Activated CD8-positive, alpha-beta T cell treated with anti-CD3 and anti-CD28 coated beads, Interleukin-2, amount 10 ng/mL, durations not matched to agents 7 days and 5 days (primary cell): ENCODE data around the gene PPP1R3G. TPM values are rescaled to one million over a fixed set of nuclear protein-coding genes. Genes with fewer than 3 reads are reported as not detected.

Experiments
- ATAC-seq: fragments of 150-1000 bp; cut with Tn5 transposase; one replicate; pipeline ENCODE4 v1.10.0; 2021; ENCODE audit warnings: moderate library complexity
- CTCF ChIA-PET: fragments of 350-600 bp; sonication (Branson Sonifier 250); formaldehyde crosslinking; loops from one replicate; lab custom pipeline; 2021; ENCODE audit warnings: antibody characterized with exemption; lab: Charles Lee
- POLR2A ChIA-PET: fragments of 350-600 bp; sonication (Branson Sonifier 250); formaldehyde crosslinking; loops from one replicate; lab custom pipeline; 2021; ENCODE audit warnings: antibody characterized with exemption; lab: Charles Lee
- DNase-seq: peaks from one replicate; pipeline ENCODE4 v3.0.0-alpha.2; 2020
- H3K27ac Mint-ChIP-seq: one replicate; pipeline ENCODE4 v1.8.0; 2021; ENCODE audit warnings: mild to moderate bottlenecking, mixed read lengths
- H3K27me3 Mint-ChIP-seq: one replicate; pipeline ENCODE4 v1.8.0; 2021; ENCODE audit warnings: low read depth, mixed read lengths
- H3K36me3 Mint-ChIP-seq: one replicate; pipeline ENCODE4 v1.8.0; 2021; ENCODE audit warnings: low read depth, mixed read lengths
- H3K4me1 Mint-ChIP-seq: one replicate; pipeline ENCODE4 v1.8.0; 2021; ENCODE audit warnings: low read depth, mixed read lengths
- H3K4me3 Mint-ChIP-seq: one replicate; pipeline ENCODE4 v1.8.0; 2021; ENCODE audit warnings: mild to moderate bottlenecking, mixed read lengths
- H3K9me3 Mint-ChIP-seq: one replicate; pipeline ENCODE4 v1.8.0; 2022; ENCODE audit warnings: mixed read lengths; ENCODE audit not compliant: insufficient read depth
- total RNA-seq, 2 experiments: library from RNA; stranded (reverse); gene quantifications; one replicate each; pipeline ENCODE4 v1.2.3, GENCODE V29; 2021

The PPP1R3G gene
- total RNA-seq, 2 experiments from 2014 or later, result 0.05 to 0.11 TPM

- H3K9me3 Mint-ChIP-seq, result no peaks in the 10 kb centered on the region
These were observed 15.7 kb downstream of the PPP1R3G start for GRCh38 chr6:5100806-5101205.

GRCh38 chr6:5102267-5102970 lies 17.3 kb downstream of the PPP1R3G start:
- Mint-ChIP-seq H3K27me3 (no peaks in the 10 kb centered on the region), H3K4me3 (no peak overlapping the region), H3K27ac (no peak overlapping the region), H3K4me1 (no peaks in the 10 kb centered on the region), H3K36me3 (no peaks in the 10 kb centered on the region), H3K9me3 (no peaks in the 10 kb centered on the region)
- ChIA-PET CTCF (interaction anchor here (1.0 kb wide), 1 partner anchor 23 kb away, joined by 3 read pairs; no protein-coding TSS in a partner anchor), POLR2A (no interaction called here)
- no peak for DNase-seq
- no peak for ATAC-seq

More at GRCh38 chr6:5100806-5101205, 15.7 kb downstream of the PPP1R3G start:
- no peaks in the 10 kb centered on the region for H3K4me1 Mint-ChIP-seq
- POLR2A ChIA-PET, result no interaction called here
- H3K27me3 Mint-ChIP-seq, result no peaks in the 10 kb centered on the region
- H3K27ac Mint-ChIP-seq, result no peak overlapping the region
- CTCF ChIA-PET, result no interaction called here
- ATAC-seq (no peak), DNase-seq (no peak)
- no peak overlapping the region for H3K4me3 Mint-ChIP-seq
- H3K36me3 Mint-ChIP-seq, result no peaks in the 10 kb centered on the region

GRCh38 chr6:5103250-5103649 lies 18.1 kb downstream of the PPP1R3G start:
- H3K27me3 Mint-ChIP-seq, result no peaks in the 10 kb centered on the region
- ATAC-seq, result no peak
- no peaks in the 10 kb centered on the region for H3K9me3 Mint-ChIP-seq
- H3K27ac Mint-ChIP-seq, result no peak overlapping the region
- DNase-seq, result no peak
- no peak overlapping the region for H3K4me3 Mint-ChIP-seq
- POLR2A ChIA-PET, result no interaction called here
- no peaks in the 10 kb centered on the region for H3K4me1 Mint-ChIP-seq
- CTCF ChIA-PET, result no interaction called here
- no peaks in the 10 kb centered on the region for H3K36me3 Mint-ChIP-seq

DNA sequence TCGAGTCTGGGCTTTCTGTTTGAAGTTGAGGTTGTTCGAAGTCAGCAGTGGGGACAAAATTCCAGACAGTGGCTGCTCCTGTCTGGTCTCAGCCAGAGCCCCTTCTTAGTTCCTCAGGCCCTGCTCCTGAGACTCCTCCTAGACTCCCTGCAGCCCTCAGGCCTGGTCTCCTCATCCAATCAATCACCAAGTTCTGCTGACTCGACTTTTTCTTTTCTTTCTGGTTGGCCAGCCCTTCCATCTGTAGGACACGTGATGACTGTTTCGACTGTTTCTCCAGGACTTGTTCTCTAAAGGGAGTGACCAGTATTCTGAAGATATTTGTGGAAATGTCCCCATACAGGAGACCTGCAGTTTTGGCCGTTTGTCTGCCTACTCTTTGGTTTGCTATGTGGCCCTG lies 19.5 kb downstream of the PPP1R3G start:
- DNase-seq, result no peak
- Mint-ChIP-seq H3K27ac (no peak overlapping the region), H3K36me3 (no peaks in the 10 kb centered on the region), H3K27me3 (no peaks in the 10 kb centered on the region), H3K9me3 (no peaks in the 10 kb centered on the region), H3K4me3 (no peak overlapping the region), H3K4me1 (no peaks in the 10 kb centered on the region)
- ATAC-seq, result no peak
- CTCF ChIA-PET, result no interaction called here
- POLR2A ChIA-PET, result no interaction called here

DNA sequence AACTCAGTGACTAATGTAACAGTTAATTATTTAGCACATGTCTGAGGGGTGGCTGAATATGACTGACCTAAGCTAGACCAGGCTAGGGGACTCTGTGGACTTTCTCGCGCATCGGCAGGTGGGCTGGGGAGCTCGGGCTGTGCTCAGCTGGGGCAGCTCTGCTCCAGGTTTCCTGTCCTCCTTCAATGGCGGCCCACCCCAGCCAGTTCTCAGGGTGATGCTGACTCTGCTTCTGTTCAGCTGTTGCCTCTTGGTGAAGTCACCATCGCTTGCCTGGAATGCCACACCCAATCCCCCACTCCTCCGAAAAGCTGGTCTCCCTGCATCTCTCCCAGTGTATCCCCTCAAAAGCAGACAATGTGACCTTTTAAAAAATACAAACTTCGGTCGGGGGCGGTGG lies 20.0 kb downstream of the PPP1R3G start:
- no peaks in the 10 kb centered on the region for H3K9me3 Mint-ChIP-seq
- CTCF ChIA-PET, result no interaction called here
- no peaks in the 10 kb centered on the region for H3K36me3 Mint-ChIP-seq
- no peak overlapping the region for H3K4me3 Mint-ChIP-seq
- no peak overlapping the region for H3K27ac Mint-ChIP-seq
- no peaks in the 10 kb centered on the region for H3K27me3 Mint-ChIP-seq
- POLR2A ChIA-PET, result no interaction called here
- DNase-seq, result no peak
- ATAC-seq, result no peak
- H3K4me1 Mint-ChIP-seq, result no peaks in the 10 kb centered on the region

- Mint-ChIP-seq H3K4me1 (no peaks in the 10 kb centered on the region), H3K27me3 (no peaks in the 10 kb centered on the region), H3K36me3 (no peaks in the 10 kb centered on the region), H3K4me3 (no peak overlapping the region), H3K9me3 (no peaks in the 10 kb centered on the region), H3K27ac (no peak overlapping the region)
- ChIA-PET CTCF (no interaction called here), POLR2A (no interaction called here)
- DNase-seq (no peak), ATAC-seq (no peak)
These were observed 22.2 kb downstream of the PPP1R3G start for GRCh38 chr6:5107341-5107740.

DNA sequence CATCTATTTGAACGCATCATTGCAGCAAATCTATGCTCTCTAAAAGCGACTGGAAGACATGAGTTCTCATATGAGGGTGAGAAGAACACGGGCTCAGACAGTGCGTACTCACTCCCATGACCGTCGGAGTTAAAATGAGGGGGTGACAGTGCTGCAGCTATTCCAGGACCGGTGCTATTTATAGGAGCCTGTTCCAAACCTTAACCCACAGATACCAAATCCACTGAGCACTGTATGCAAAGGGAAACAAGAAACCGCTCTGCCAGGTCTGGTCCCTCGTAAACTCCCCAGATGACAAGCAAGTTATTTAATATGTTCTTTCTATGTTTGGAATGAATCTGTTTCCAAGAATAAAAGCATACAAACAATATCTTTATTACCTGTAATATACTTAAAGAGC lies 22.9 kb downstream of the PPP1R3G start:
- ATAC-seq (no peak), DNase-seq (no peak)
- Mint-ChIP-seq H3K4me3 (no peak overlapping the region), H3K9me3 (no peaks in the 10 kb centered on the region), H3K4me1 (no peaks in the 10 kb centered on the region), H3K36me3 (no peaks in the 10 kb centered on the region), H3K27me3 (no peaks in the 10 kb centered on the region), H3K27ac (no peak overlapping the region)
- ChIA-PET CTCF (no interaction called here), POLR2A (no interaction called here)

- ATAC-seq, result no peak
- no peaks in the 10 kb centered on the region for H3K36me3 Mint-ChIP-seq
- CTCF ChIA-PET, result no interaction called here
- no peaks in the 10 kb centered on the region for H3K27me3 Mint-ChIP-seq
- H3K4me3 Mint-ChIP-seq, result no peak overlapping the region
- no peaks in the 10 kb centered on the region for H3K9me3 Mint-ChIP-seq
- no peak for DNase-seq
- H3K27ac Mint-ChIP-seq, result no peak overlapping the region
- POLR2A ChIA-PET, result no interaction called here
- H3K4me1 Mint-ChIP-seq, result no peaks in the 10 kb centered on the region
These were observed 23.5 kb downstream of the PPP1R3G start for GRCh38 chr6:5108536-5109150.

GRCh38 chr6:5109436-5109835 lies 24.3 kb downstream of the PPP1R3G start:
- H3K27me3 Mint-ChIP-seq, result no peaks in the 10 kb centered on the region

GRCh38 chr6:5110246-5110645 lies 25.1 kb downstream of the PPP1R3G start:
- ATAC-seq (no peak), DNase-seq (no peak)
- Mint-ChIP-seq H3K4me3 (no peak overlapping the region), H3K36me3 (no peaks in the 10 kb centered on the region), H3K4me1 (no peaks in the 10 kb centered on the region), H3K27me3 (no peaks in the 10 kb centered on the region), H3K27ac (no peak overlapping the region), H3K9me3 (no peaks in the 10 kb centered on the region)
- CTCF ChIA-PET, result no interaction called here
- POLR2A ChIA-PET, result no interaction called here

More at GRCh38 chr6:5109436-5109835, 24.3 kb downstream of the PPP1R3G start:
- ATAC-seq (no peak), DNase-seq (no peak)
- H3K4me1 Mint-ChIP-seq, result no peaks in the 10 kb centered on the region
- no peaks in the 10 kb centered on the region for H3K9me3 Mint-ChIP-seq
- no peak overlapping the region for H3K27ac Mint-ChIP-seq
- no peak overlapping the region for H3K4me3 Mint-ChIP-seq
- POLR2A ChIA-PET, result no interaction called here
- CTCF ChIA-PET, result no interaction called here
- H3K36me3 Mint-ChIP-seq, result no peaks in the 10 kb centered on the region

- ATAC-seq (no peak), DNase-seq (no peak)
- Mint-ChIP-seq H3K4me3 (no peak overlapping the region), H3K36me3 (no peaks in the 10 kb centered on the region), H3K9me3 (no peaks in the 10 kb centered on the region), H3K27me3 (no peaks in the 10 kb centered on the region), H3K27ac (no peak overlapping the region), H3K4me1 (no peaks in the 10 kb centered on the region)
- ChIA-PET POLR2A (no interaction called here), CTCF (no interaction called here)
These were observed 26.5 kb downstream of the PPP1R3G start for GRCh38 chr6:5111626-5112025.

DNA sequence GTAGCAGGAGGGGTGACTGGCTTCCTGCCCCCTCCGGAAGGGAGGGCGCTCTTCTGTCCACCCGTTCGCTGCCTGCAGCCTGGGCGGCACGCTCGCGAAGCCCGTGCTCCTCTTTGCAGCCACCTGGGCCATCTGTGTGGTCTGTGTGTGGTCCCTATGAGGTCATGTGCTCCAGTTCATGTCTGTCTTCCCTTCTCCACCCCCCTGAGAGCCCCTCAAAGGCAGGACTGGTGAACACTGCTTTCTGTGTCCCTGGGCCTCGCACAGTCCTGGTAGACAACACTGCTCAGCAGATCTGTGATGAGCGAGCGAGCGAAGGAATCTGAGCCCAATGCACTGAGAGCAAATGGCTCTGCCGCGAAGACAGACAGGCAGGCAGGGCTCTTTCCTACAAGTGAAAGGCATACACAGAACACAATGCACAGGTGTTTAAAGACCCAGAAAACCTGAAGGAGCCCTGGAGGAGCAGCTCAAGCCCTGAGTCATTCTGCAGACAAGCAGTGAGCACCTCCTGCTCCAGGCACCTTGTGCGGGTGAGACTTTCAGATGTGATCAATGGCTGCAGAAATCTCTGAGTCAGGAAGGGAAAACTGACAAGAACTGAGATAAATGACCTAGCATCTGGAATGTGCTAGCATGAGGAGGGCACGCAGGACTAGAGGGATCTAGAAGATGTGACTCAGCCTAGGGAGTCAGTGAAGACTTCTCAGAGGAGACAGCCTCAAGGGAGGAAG lies 27.1 kb downstream of the PPP1R3G start:
- Mint-ChIP-seq H3K27me3 (no peaks in the 10 kb centered on the region), H3K4me3 (no peak overlapping the region), H3K9me3 (no peaks in the 10 kb centered on the region), H3K36me3 (no peaks in the 10 kb centered on the region), H3K4me1 (no peaks in the 10 kb centered on the region), H3K27ac (no peak overlapping the region)
- POLR2A ChIA-PET, result no interaction called here
- CTCF ChIA-PET, result no interaction called here
- ATAC-seq, result no peak
- no peak for DNase-seq
